H1 (cell line): Measurements from ENCODE around the gene ZNF839. TPM values are rescaled to one million over a fixed set of nuclear protein-coding genes. Genes with fewer than 3 reads are reported as not detected.

ENCODE experiments used
- KDM4A ChIP-seq: IDR thresholded peaks from one replicate; pipeline ENCODE4 v1.7.1; 2012; ENCODE audit warnings: low read depth, mild to moderate bottlenecking, moderate library complexity, low read length, inconsistent platforms; ENCODE audit not compliant: severe bottlenecking
- RNF2 ChIP-seq: fragments of 200-900, 300-1000 bp; sonication (generic); IDR thresholded peaks from 2 replicates; pipeline ENCODE4 v1.7.1; 2016; ENCODE audit warnings: borderline replicate concordance, low read depth, mild to moderate bottlenecking, antibody characterized with exemption, low read length; ENCODE audit not compliant: poor library complexity, severe bottlenecking; ENCODE audit errors: missing control alignments
- polyA plus RNA-seq, 7 experiments: library from polyadenylated mRNA; depleted of rRNA in 3 of 7; stranded (reverse) in 5 of 7; unstranded in 2 of 7; fragments of >200 nt in 5 of 7; fragments of 200-250 nt in 2 of 7; gene quantifications; 1 replicate in 5 of 7; 2 replicates in 1 of 7; 4 replicates in 1 of 7; pipeline versions ENCODE4 v1.2.1 to v1.2.3, GENCODE V29; 2011 to 2013; ENCODE audit warnings: missing spikeins in 2 of 7, mixed read lengths in 2 of 7
- total RNA-seq: library from RNA; stranded (reverse); fragmentation: NEBNext Ultra II Directional; extraction: Animal tissue kit (Norgen Biotek cat#: 25700); gene quantifications from 2 replicates; pipeline ENCODE4 v1.2.1, GENCODE V29; 2021

ZNF839 gene
- total and polyA plus RNA-seq, 2 of the 8 experiments (the other 6 are each of a cell fraction or from before 2014, with no cell fraction given): 8.1 to 9.4 TPM

- TF ChIP-seq RNF2 (no peak), KDM4A (no peak)
Measured at GRCh38 chr14:102356280-102356679, 36.7 kb downstream of the ZNF839 start (continued).
